NAMALWA (cell line): ENCODE results near the gene LRMDA.
A peak's percentile ranks its signal among the peaks of the same experiment; 100 is the strongest.

ENCODE experiments used
- DNase-seq: peaks from one replicate; pipeline ENCODE4 v3.0.0-alpha.2; 2015; ENCODE audit warnings: low spot score

Gene LRMDA

GRCh38 chr10:76270464-76270863, 839.0 kb downstream of the LRMDA start:
- DNase-seq, result no peak

- no peak for DNase-seq
These were observed 843.5 kb downstream of the LRMDA start for GRCh38 chr10:76274933-76275332.

- DNase-seq, result no peak
These were observed 847.5 kb downstream of the LRMDA start for GRCh38 chr10:76278811-76279460.

GRCh38 chr10:76281659-76282058, 850.2 kb downstream of the LRMDA start:
- no peak for DNase-seq

- no peak for DNase-seq
These were observed 850.9 kb downstream of the LRMDA start for GRCh38 chr10:76282061-76283025.

- no peak for DNase-seq
These were observed 852.9 kb downstream of the LRMDA start for GRCh38 chr10:76284351-76284750.

- no peak for DNase-seq
These were observed 853.6 kb downstream of the LRMDA start for GRCh38 chr10:76285012-76285411.

- no peak for DNase-seq
These were observed 854.1 kb downstream of the LRMDA start for GRCh38 chr10:76285515-76285914.

GRCh38 chr10:76286536-76286935, 855.1 kb downstream of the LRMDA start:
- DNase-seq, result no peak

- DNase-seq, result no peak
These were observed 856.4 kb downstream of the LRMDA start for GRCh38 chr10:76287856-76288255.

- DNase-seq, result no peak
These were observed 859.8 kb downstream of the LRMDA start for GRCh38 chr10:76291175-76291574.

- no peak for DNase-seq
These were observed 860.5 kb downstream of the LRMDA start for GRCh38 chr10:76291885-76292284.

- DNase-seq, result no peak
These were observed 865.5 kb downstream of the LRMDA start for GRCh38 chr10:76296957-76297356.

GRCh38 chr10:76297358-76297757, 865.9 kb downstream of the LRMDA start:
- DNase-seq, result no peak

- no peak for DNase-seq
These were observed 866.4 kb downstream of the LRMDA start for GRCh38 chr10:76297780-76298281.

- no peak for DNase-seq
These were observed 866.9 kb downstream of the LRMDA start for GRCh38 chr10:76298329-76298728.

GRCh38 chr10:76299501-76299900, 868.1 kb downstream of the LRMDA start:
- DNase-seq, result no peak

GRCh38 chr10:76301211-76301610, 869.8 kb downstream of the LRMDA start:
- DNase-seq, result no peak

- no peak for DNase-seq
These were observed 870.5 kb downstream of the LRMDA start for GRCh38 chr10:76301950-76302349.

GRCh38 chr10:76302481-76302880, 871.1 kb downstream of the LRMDA start:
- no peak for DNase-seq

GRCh38 chr10:76302961-76303630, 871.7 kb downstream of the LRMDA start:
- no peak for DNase-seq

- peak; percentile 9 for DNase-seq
These were observed 872.4 kb downstream of the LRMDA start for GRCh38 chr10:76303682-76304316.
